GM18526 (cell line): ENCODE data around the gene FBXO15.

Experiments
- POLR2A ChIP-seq: IDR thresholded peaks from 3 replicates; pipeline ENCODE4 v1.6.1; 2011; ENCODE audit not compliant: insufficient read length; ENCODE audit errors: extremely low read depth

FBXO15 gene

DNA sequence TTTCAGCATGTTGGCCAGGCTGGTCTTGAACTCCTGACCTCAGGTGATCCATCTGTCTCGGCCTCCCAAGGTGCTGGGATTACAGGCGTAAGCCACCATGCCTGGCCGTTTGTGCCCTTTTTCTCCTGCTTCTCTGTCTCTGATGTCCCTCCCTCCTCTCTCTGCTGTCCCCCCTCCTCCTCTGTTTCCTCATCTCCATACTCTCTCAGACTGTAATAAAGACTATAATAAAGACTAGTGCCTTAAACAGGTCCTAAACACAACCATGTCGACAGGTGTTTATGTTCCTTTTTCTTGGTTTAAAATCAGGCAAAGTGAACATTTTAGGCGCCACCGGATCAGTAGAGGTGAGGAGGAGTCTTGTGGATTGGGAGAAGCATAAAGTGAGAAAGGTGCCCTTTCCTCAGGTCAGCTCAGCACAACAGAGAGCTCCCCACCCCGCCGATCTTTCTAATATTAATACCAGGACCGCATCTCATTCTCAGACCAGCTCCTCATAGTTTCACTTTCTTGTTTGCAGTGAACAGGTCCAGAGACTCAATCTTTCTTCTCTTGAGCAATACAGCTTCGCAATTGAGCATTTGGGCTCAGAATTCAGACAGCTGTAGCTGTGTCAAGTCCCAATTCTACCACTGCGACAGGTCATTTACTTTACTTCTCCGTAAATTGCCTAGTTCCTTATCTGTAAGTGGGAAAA is 24.4 kb upstream of the FBXO15 start:
- no peak for TF ChIP-seq POLR2A

DNA sequence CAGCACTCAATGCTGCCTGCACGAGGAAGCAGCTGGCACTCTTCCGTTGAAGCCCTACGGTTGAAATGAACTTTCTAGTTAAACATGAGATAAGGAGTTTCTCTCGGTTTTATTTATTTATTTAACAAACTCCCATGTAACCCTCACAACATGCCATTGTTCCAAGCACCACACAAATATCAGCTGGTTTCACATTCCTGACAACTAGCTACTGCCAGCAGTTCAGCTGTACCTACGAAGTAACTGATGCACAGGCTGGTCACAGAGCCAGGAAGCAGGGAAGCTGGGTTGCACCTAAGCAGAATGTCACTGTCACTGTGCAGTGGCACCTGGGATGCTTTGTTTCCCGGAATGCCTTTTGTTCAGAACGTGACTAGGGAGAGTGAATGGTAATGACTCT is 18.8 kb upstream of the FBXO15 start:
- TF ChIP-seq POLR2A, result no peak

DNA sequence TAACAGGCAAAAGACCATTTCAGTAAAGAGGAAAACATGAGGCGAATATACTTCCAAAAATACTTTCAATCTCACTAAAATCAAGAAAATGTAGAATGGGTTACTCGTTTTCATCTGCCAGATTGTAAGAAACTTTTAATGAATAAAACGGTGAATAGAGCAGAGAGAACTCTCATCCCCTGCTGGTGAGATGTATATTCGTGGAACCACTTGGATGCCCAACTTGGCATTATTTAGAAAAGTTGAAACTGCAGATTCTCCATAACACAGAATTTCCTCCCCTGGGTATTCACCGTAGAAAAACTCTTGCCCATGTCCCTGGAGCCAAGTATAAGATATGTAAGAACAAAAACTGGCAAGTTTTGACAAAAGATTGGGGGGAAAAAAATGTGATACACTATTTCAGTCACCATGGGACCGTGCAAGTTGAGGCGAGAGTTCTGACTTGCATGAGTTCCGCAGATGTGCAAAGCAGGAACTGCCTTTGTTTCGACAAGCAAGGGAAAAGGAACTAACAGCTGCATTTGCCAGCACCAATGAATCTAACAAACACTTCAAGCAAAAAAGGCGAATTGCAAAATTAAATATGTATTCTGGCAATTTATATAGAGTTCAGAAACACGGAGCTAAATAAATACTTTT is 15.5 kb upstream of the FBXO15 start:
- TF ChIP-seq POLR2A, result no peak

DNA sequence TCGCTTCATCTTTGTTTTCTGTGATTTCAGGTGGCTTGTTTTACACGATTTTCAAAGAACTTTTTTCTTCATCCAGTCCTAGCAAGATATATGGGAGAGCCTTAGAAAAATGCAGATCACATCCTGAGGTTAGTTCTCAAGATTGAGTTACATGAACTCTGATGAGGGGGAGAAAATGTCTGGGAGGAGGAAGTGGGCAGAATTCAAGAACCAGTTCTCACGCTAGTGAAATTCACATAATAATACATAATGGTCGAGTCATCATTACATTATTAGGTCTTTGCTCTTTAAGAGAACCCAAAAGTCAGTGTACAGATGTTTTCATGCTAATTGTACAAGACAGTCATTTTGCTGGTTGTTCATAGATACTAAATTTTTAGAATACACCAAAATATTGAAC is 7.6 kb upstream of the FBXO15 start:
- TF ChIP-seq POLR2A, result no peak

DNA sequence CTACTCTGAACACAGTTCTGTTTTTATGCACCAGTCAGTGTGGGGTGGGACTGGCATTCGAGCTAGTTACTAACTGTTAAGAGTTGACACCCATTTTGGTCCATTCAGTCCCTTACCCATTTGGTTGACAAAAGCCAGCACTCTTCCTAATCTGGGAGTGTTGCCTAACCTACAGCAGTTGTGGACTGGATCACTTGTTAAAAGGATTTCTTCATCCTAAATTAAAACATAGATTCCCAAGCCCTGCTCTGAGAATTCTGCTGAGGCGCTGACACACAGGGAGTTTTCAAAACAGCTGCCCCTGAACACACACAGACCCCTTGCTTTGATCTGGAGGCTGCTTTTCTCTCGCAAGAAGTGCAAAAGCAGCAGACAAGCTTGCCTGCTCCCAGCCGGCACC is 7.1 kb upstream of the FBXO15 start:
- no peak for TF ChIP-seq POLR2A

DNA sequence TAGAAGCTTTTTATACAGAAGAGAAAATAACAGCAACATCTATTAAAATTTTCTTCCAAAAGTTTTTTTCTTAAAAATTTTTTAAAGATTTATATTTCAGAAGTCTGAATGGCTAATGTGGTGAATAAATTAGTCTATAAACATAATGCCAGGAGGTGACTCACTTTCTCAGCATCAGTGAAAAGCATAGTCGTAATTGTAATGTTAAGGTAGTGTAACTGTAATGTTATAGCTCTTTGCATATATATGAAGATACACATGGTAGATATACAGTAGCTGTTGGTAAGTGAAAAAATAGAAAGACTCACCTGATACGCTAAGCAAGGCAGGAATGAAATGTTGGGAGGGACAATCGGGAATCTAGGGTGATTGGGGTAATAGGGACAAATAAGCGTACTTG is 6.2 kb upstream of the FBXO15 start:
- no peak for TF ChIP-seq POLR2A

DNA sequence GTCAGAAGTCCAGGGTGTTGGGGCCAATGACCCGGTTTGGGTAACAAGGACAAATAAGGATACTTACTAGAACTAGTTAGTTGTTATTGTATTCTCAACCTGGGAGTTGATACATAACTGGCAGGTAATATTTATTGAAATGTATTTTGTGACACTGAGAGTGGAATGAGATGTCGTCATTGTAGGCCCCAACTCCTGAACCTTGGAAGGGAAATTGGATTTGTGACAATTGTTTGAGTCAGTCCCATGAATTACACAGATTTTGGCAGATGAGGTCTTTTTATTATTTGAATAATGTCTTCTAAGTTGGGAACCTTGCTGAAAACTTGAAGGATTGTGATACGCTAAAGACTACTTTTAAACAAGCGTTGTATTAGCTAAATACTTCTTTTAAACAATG is 5.7 kb upstream of the FBXO15 start:
- TF ChIP-seq POLR2A, result no peak

DNA sequence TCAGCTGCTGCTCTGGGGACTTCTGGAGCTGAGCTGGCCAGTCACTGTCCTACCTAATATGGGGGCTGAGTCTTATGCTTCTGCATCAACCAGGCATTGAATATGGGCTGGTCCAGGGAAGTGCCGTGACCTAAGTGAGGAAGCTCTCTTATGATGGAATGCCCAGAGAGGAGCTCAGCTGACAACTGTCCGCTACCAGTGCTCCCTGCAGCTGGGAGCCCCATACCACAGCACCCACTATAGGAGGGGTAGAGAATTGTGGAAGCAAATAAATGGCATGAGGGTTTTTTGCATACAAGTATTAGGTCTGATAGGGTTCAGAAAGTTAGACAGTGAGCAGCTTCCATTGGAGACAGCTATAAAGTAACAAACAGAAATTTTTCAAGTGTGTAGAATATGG is 5.2 kb upstream of the FBXO15 start:
- TF ChIP-seq POLR2A, result no peak

DNA sequence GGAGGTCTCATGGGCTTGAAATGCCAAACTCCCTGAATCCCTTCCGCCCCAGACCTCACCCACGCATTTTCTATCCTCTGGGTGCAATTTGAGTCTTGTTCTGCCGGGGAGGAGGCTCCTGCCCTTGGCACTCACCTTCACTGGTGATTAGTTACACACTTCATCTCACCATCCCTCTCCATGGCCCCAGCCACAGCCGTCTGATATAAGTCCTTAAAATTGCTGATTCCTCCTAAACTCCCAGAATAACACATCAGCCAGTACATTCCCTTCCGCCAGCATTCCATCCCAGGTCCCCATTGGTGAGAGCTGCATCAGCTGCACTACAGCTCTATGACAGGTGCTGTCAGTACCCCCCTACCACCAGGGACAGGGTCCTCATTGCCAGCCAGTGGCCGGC is 4.6 kb upstream of the FBXO15 start:
- no peak for TF ChIP-seq POLR2A

DNA sequence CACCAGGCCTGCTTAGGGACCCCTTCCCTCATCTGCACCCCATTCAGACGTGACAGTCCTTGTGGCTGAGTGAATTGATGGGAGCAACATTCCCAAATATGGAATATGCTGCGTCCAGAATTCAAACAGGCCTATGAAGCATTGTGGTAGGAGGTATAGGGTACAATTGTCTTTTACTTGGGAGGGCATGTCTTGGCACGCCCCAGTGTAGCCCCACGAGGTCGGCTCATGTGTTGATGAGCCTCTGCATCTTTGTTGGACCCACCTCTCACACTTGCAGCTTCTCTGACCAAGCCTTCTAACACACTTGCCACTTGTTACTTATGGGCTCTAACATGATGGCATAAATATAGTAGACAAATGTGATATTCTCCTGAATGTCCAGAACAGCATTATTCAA is 2.2 kb upstream of the FBXO15 start:
- TF ChIP-seq POLR2A, result no peak

DNA sequence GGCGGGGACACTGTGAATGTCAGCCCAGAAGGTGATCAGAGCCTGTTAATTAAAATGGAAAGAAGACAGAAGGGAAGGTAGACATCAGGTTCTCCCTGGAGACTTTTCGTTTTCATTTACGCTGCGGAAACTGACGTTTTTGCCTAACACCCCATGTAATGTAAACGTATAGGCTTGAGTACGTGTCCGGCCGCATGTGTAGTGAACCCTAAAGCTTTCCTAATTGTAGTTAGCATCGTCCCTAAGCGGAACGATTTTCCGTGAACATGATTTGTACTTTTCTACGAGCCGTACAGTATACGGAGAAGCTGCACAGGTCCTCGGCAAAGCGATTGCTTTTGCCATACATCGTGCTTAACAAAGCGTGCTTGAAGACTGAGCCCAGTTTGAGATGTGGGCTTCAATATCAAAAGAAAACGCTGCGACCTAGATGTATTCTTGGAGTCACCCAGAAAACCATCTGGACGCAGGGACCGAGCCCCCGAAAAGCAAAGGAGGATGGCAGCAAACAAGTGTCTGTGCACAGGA is 973 bp upstream of the FBXO15 start:
- no peak for TF ChIP-seq POLR2A

DNA sequence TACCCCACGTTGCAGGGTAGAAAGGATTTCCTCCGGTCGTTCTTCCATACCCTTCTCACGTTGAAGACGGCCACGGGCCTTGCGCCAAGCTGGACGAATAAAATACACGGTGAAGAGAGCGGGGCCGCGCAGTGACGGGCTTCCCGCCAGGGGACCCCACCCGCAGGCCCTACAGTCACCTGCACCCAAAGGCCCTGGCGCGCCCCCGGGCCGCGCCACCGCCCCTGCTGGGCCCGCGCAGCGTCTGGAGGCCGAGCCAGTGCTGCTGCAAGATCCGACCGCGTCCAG is 199 bp downstream of the FBXO15 start:
- TF ChIP-seq POLR2A, result no peak

DNA sequence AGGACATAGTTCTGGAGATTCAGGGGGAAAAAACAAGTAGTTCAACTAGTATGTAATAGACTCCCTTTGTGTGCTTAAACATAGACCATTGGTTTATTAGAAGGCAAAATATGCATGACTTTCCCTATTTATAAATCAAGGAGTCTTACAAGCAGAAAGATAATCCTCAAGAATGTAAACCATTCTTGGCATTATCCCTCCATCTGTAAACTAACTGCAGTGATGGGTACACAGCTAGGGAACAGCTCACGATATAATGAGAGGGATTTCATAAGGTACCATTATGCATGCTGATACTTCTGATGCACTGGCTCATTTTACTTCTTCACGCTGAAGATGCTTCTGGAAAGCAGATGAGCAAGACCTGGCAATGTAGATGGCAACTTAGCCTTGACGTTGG is 878 bp downstream of the FBXO15 start:
- TF ChIP-seq POLR2A, result no peak

DNA sequence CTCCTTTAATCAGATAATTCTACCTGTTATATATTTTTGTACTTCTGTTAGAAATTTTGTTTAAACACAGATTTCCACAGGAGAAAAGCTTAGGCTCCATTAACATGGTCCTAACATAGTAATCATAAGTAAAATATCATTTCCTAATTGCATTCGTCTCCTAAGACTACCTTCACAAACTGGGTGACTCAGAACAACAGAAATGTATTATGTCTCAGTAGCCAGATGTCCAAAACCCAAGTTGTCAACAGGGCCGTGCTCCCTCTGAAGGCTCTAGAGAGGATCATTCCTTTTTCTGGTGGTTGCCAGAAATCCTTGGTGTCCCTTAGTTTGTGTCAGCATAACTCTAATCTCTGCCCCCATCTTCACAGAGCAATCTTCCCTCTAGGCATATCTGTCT is 5.4 kb downstream of the FBXO15 start:
- no peak for TF ChIP-seq POLR2A

DNA sequence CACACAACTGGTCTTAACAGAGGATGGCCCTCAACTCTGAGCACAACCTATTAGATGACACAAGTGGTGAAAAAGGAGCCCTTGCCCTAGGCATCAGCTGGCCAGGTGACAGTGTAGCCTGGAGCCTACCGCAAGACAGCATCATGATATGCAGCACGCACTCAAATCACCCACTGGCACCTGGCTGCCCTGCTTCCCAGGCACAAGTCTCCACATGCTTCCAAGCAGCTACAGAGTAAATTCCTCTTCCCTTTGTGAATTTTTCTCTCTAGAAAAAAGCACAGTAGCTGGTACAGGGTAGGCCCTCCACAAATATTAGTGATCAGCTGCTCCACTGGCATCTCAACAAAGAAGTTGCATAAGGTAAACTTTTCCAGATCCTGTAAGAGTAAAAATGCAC is 6.0 kb downstream of the FBXO15 start:
- no peak for TF ChIP-seq POLR2A

DNA sequence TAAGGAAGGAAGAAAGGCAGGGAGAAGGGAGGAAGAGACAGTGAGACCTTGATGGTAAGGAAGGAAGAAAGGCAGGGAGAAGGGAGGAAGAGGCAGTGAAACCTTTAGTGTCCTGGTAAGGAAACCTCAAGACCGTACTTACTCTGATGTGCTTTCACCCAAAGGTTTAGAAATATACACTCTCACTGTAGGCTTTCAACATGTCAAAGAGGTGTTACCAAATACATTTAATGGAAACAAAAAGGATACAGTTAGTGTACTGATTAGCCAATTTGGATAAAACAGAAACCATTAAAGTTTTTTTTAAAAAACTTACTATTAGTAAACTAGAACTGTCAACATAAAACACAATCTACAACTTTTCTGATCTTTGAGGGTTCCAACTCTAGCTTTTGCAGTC is 7.1 kb downstream of the FBXO15 start:
- TF ChIP-seq POLR2A, result no peak

DNA sequence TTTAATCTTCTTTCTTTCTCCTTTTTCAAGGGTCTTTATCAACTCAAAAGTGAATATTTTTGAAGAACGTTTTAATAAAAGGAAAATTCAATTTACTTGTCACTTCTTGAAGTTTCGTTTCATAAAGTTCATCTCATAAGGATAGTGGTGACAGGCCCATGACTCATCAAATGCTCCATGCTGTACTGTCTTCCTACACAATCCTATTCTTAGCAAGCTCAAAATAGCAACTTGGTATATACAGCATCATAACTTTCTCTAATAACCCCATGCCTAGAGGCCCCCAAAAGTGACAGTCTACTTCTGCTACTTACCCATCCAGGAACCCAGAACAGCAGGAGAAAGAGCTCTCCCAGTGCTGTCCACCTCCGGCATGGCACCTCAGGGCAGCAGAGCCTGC is 7.7 kb downstream of the FBXO15 start:
- no peak for TF ChIP-seq POLR2A

DNA sequence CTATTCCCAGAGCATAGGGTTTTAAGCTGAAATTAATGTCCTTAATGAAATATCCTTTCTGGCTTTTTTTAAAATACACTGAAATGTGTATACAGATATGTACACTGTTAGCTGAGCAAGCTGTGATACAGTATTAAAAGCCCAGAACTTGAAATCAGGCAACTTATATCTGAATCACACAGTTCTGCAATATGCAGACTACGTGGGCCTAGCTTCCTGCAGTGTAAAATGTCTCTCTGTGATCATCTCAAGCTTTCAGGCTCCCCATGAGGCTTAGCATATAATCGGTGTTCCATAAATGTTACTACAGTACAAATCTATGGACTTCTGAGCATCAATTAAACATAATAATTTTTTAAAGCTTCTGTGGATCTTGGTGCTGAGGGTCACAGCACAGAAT is 8.2 kb downstream of the FBXO15 start:
- no peak for TF ChIP-seq POLR2A
